Measurements from ENCODE around the gene EFS. TPM values are rescaled to one million over a fixed set of nuclear protein-coding genes. Genes with fewer than 3 reads are reported as not detected.

Gene EFS
- total and polyA plus RNA-seq, 12 donors = 1.1 to 6.0 (median 2.3) TPM

- H3K27me3 ChIP-seq = peaks cover 0 to under 1% (median 0%) of the 10 kb centered on the region in 7 donors
- H3K9me3 ChIP-seq = no peaks in the 10 kb centered on the region
- intact Hi-C loops (cut with DNase I) = no loop called here
- H3K4me1 ChIP-seq = peaks cover 0 to 40% (median 5%) of the 10 kb centered on the region in 9 donors
- H3K36me3 ChIP-seq = peaks cover 0 to 52% (median 0%) of the 10 kb centered on the region in 9 donors
- H3K4me3 ChIP-seq = no peak overlapping the region
- 44 to 57% methylated on average over 13 to 14 of the region's 14 CpGs for WGBS, 2 donors
- peak overlapping the region in 9 of 10 donors; percentile 7 to 86 (median 69) for H3K27ac ChIP-seq
- ATAC-seq (peak in 4 of 8 donors; percentile 0 to 1 (median 0)), DNase-seq (no peak)
- TF ChIP-seq CTCF (IDR thresholded peaks at IDR 0.05) = no peak
These were observed 46.9 kb upstream of the EFS start for GRCh38 chr14:23411563-23412525.

- H3K9me3 ChIP-seq = no peaks in the 10 kb centered on the region
- ATAC-seq (peak; percentile 13 to 75 (median 54)), DNase-seq (peak; percentile 57 to 67)
- H3K4me1 ChIP-seq = peaks cover 0 to 53% (median 5%) of the 10 kb centered on the region in 9 donors
- WGBS, 2 donors = 35 to 47% methylated on average over 13 to 14 of the region's 14 CpGs
- peak overlapping the region in 9 of 10 donors; percentile 21 to 86 (median 75) for H3K27ac ChIP-seq
- peaks cover 0 to 10% (median 0%) of the 10 kb centered on the region in 7 donors for H3K27me3 ChIP-seq
- peaks cover 0 to 47% (median 0%) of the 10 kb centered on the region in 9 donors for H3K36me3 ChIP-seq
- no peak for TF ChIP-seq CTCF (IDR thresholded peaks at IDR 0.05)
- H3K4me3 ChIP-seq = no peak overlapping the region
- intact Hi-C loops (cut with DNase I) = loop anchor here in 2 of 10 donors (2.0 kb wide), 1 partner anchor 33 kb away; no protein-coding TSS in a partner anchor
These were observed 45.1 kb upstream of the EFS start for GRCh38 chr14:23409966-23410635.

- 30 to 53% methylated on average over 2 of the region's 2 CpGs for WGBS, 2 donors
These were observed 44.5 kb upstream of the EFS start for GRCh38 chr14:23409475-23409874.

More at GRCh38 chr14:23409475-23409874, 44.5 kb upstream of the EFS start:
- intact Hi-C loops (cut with DNase I) = loop anchor here in 2 of 10 donors (2.0 kb wide), 1 partner anchor 33 kb away; no protein-coding TSS in a partner anchor
- no peak for TF ChIP-seq CTCF (IDR thresholded peaks at IDR 0.05)
- ATAC-seq (peak; percentile 5 to 70 (median 36)), DNase-seq (no peak)
- H3K4me3 ChIP-seq = no peak overlapping the region
- peaks cover 0 to 10% (median 0%) of the 10 kb centered on the region in 7 donors for H3K27me3 ChIP-seq
- peak overlapping the region in 9 of 10 donors; percentile 46 to 87 (median 75) for H3K27ac ChIP-seq
- H3K4me1 ChIP-seq = peaks cover 0 to 51% (median 7%) of the 10 kb centered on the region in 9 donors
- H3K36me3 ChIP-seq = peaks cover 0 to 47% (median 0%) of the 10 kb centered on the region in 9 donors
- H3K9me3 ChIP-seq = no peaks in the 10 kb centered on the region
